HEK293 (cell line): Measurements from ENCODE around the gene TMCC1.

ENCODE experiments used
- CTCF ChIP-seq: fragments of 450-650 bp; formaldehyde crosslinking; IDR thresholded peaks from 2 replicates; pipeline ENCODE4 v1.5.1; 2016; ENCODE audit warnings: missing biosample characterization, missing genetic modification characterization
- GLIS2 ChIP-seq: fragments of 450-650 bp; formaldehyde crosslinking; IDR thresholded peaks from 2 replicates; pipeline ENCODE4 v1.5.1; 2016; ENCODE audit warnings: missing biosample characterization, missing genetic modification characterization
- PBX3 ChIP-seq: sonication (generic); formaldehyde crosslinking; IDR thresholded peaks from 2 replicates; pipeline ENCODE4 v1.8.1; 2022; ENCODE audit warnings: mild to moderate bottlenecking, moderate library complexity, missing genetic modification reagents
- REST ChIP-seq: fragments of 450-650 bp; formaldehyde crosslinking; IDR thresholded peaks from 2 replicates; pipeline ENCODE4 v1.5.1; 2016; ENCODE audit warnings: missing biosample characterization, missing genetic modification characterization
- TCF7L2 ChIP-seq: IDR thresholded peaks from 2 replicates; pipeline ENCODE4 v1.6.1; 2011; ENCODE audit warnings: low read depth, mild to moderate bottlenecking, inconsistent platforms, low read length, moderate library complexity, borderline replicate concordance
- WT1 ChIP-seq: fragments of 450-650 bp; formaldehyde crosslinking; IDR thresholded peaks from 2 replicates; pipeline ENCODE4 v1.5.1; 2016; ENCODE audit warnings: missing biosample characterization, missing genetic modification characterization
- YY1 ChIP-seq: fragments of 450-650 bp; formaldehyde crosslinking; IDR thresholded peaks from 2 replicates; pipeline ENCODE4 v1.5.1; 2018; ENCODE audit warnings: missing biosample characterization, missing genetic modification characterization
- ZFP69B ChIP-seq: fragments of 450-650 bp; formaldehyde crosslinking; IDR thresholded peaks from 2 replicates; pipeline ENCODE4 v1.5.1; 2016; ENCODE audit warnings: missing biosample characterization, missing genetic modification characterization
- ZNF112 ChIP-seq: fragments of 450-650 bp; formaldehyde crosslinking; IDR thresholded peaks from 2 replicates; pipeline ENCODE4 v1.5.0; 2017; ENCODE audit warnings: missing biosample characterization, missing genetic modification characterization
- ZNF654 ChIP-seq: fragments of 450-650 bp; formaldehyde crosslinking; IDR thresholded peaks from 2 replicates; pipeline ENCODE4 v1.5.1; 2016; ENCODE audit warnings: low read depth, missing biosample characterization, missing genetic modification characterization
- ZNF830 ChIP-seq: fragments of 450-650 bp; IDR thresholded peaks from 2 replicates; pipeline ENCODE4 v1.5.0; 2018; ENCODE audit warnings: missing biosample characterization, missing genetic modification characterization, low read depth, mild to moderate bottlenecking, moderate library complexity
- TF ChIP-seq, protein P1 (sequence below): IDR thresholded peaks from 2 replicates; pipeline ENCODE4 v1.6.1; 2011; ENCODE audit warnings: mild to moderate bottlenecking, low read depth, low read length, borderline replicate concordance

DNA sequence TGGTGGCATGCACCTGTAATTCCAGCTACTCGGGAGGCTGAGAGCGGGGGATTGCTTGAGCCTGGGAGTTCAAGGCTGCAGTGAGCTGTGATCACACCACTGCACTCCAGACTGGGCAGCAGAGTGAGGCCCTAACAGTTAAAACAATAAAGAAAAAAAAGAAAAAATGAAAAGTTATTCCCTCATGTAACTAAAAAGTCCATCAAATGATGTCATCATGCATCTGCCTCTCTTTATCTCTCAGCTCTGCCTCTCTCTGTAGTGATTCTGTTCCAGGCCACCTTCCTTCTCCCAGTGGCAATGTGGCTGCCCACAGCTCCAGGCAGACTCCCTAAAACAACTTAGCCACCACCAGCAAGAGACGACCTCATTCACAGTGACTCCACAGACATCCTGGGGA is 49.5 kb upstream of the TMCC1 start:
- no peak for TF ChIP-seq ZNF830 (tag by site-specific recombination)
- no peak for TF ChIP-seq YY1 (tag by site-specific recombination)
- TF ChIP-seq ZFP69B = no peak
- TF ChIP-seq TCF7L2 = no peak
- no peak for TF ChIP-seq CTCF (tag by site-specific recombination)
- TF ChIP-seq REST (tag by site-specific recombination) = no peak
- no peak for TF ChIP-seq ZNF654 (tag by site-specific recombination)
- TF ChIP-seq ZNF112 (tag by site-specific recombination) = no peak
- no peak for TF ChIP-seq WT1 (tag by site-specific recombination)
- no peak for TF ChIP-seq PBX3
- TF ChIP-seq GLIS2 (tag by site-specific recombination) = no peak
- TF ChIP-seq, protein P1, sequence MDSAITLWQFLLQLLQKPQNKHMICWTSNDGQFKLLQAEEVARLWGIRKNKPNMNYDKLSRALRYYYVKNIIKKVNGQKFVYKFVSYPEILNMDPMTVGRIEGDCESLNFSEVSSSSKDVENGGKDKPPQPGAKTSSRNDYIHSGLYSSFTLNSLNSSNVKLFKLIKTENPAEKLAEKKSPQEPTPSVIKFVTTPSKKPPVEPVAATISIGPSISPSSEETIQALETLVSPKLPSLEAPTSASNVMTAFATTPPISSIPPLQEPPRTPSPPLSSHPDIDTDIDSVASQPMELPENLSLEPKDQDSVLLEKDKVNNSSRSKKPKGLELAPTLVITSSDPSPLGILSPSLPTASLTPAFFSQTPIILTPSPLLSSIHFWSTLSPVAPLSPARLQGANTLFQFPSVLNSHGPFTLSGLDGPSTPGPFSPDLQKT = no peak
